ENCODE data around the gene TP53BP2.
"Not testable (repeated sequence)": the region's sequence is repeated elsewhere in the genome, so short reads cannot be mapped to it uniquely, and the experiment has no call there.

TP53BP2 gene

GRCh38 chr1:223856386-223856785 is 10.6 kb upstream of the TP53BP2 start:
- no peak for DNase-seq (ENCODE audit: low read depth in 2 of 2)

- no peak for DNase-seq (ENCODE audit: low read depth in 2 of 2)
These were observed 8.0 kb upstream of the TP53BP2 start for GRCh38 chr1:223853748-223854147.

GRCh38 chr1:223853275-223853674 is 7.5 kb upstream of the TP53BP2 start:
- no peak for DNase-seq (ENCODE audit: low read depth in 2 of 2)

GRCh38 chr1:223852337-223852736 is 6.6 kb upstream of the TP53BP2 start:
- DNase-seq (ENCODE audit: low read depth in 2 of 2): no peak

DNA sequence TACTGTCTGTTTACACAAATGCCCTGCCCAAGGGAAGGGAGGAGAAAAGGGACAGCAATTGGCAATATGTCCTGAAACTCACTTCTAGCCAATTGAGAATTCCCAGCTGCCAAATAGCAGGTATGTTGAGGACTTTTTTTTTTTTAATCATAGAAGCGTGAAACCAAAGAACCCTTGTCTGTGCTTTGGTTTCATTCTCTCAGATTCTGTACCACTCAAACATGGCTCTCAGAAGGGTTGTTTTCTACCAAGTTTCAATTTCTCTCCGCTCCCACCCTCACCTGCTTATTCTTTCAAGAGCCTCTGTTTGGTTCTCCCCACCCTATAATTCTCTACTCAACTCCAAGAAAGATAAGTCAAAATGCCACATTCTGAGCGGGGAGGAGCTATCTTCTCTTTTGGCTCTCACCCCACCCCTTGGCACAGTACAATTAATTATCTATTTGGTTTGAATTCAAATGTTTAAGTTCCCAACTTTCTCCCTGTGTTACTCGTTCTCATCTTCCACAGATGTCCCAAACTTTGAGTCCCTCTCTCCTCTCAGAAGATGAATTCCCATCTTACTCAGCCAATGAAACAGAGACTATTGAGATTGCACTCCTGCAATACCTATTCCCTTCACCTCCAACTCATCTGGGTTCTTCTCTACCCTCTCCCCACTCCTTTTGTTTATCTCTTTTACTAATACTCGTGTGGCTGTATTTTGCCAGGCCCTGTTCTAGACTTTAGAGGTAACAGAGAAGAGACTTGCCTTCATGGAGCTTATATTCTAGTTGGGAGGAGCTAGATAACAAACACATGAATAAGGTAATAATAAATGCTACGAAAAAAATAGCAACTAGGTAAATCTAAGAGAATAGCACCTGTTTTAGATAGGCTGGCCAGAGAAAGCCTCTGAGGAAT is 3.9 kb upstream of the TP53BP2 start:
- no peak for DNase-seq (ENCODE audit: low read depth in 2 of 2)

- no peak for DNase-seq (ENCODE audit: low read depth in 2 of 2)
These were observed 2.8 kb upstream of the TP53BP2 start for GRCh38 chr1:223848536-223848935.

GRCh38 chr1:223847781-223848345 is 2.1 kb upstream of the TP53BP2 start:
- DNase-seq (ENCODE audit: low read depth in 2 of 2): no peak

DNA sequence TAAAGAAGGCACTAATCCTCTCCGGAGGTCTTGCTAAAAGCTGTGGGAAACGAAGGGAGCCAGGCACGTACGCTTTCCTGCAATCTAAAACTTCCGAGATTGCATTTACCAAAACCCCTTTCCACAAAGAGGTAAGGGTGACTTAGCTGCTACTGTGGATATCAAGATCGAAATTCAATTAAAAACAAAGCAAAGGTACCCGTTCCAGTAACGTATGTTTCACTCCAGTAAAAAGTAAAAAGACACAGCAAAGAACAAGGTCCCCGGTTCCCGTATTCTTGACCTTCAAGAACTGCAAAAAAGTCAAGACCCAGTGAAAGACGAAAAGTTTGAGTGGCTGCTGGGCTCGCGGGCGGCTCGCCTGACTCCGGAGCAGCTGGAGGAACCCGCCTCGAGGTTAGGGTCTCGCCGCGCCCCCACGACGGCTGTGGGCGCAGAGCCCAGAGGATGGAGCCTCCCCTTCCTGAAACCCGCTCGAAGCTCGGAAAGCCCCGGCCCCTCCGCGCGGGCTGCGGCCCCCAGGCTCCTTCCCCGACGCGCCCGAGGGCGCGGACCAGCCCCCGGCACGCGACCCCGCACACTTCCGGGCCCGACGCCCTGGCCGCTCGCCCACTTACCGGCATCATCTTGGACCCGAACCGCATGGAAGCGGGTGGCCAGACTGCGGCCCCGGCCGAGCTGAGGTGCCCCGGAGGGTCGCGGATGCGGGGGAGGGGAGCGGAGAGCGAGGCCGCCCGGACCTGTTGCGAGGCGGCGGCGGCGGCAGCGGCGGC is 524 bp downstream of the TP53BP2 start:
- peak in 1 of 2 donors; percentile 40 for DNase-seq (ENCODE audit: low read depth in 2 of 2)

DNA sequence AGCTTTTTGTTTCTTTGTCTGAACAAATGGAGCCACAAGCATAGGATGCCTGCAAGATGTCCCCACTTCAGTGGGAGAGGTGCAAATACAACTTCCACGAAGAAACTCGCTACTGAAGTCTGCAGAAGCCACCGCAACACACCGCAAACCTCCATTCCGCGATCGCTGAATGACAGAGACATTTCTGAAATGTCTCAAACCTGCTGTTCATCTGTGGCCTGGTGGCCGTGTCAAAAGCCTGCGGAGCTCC is 1.0 kb downstream of the TP53BP2 start:
- DNase-seq (ENCODE audit: low read depth in 2 of 2): peak; percentile 29 to 59

DNA sequence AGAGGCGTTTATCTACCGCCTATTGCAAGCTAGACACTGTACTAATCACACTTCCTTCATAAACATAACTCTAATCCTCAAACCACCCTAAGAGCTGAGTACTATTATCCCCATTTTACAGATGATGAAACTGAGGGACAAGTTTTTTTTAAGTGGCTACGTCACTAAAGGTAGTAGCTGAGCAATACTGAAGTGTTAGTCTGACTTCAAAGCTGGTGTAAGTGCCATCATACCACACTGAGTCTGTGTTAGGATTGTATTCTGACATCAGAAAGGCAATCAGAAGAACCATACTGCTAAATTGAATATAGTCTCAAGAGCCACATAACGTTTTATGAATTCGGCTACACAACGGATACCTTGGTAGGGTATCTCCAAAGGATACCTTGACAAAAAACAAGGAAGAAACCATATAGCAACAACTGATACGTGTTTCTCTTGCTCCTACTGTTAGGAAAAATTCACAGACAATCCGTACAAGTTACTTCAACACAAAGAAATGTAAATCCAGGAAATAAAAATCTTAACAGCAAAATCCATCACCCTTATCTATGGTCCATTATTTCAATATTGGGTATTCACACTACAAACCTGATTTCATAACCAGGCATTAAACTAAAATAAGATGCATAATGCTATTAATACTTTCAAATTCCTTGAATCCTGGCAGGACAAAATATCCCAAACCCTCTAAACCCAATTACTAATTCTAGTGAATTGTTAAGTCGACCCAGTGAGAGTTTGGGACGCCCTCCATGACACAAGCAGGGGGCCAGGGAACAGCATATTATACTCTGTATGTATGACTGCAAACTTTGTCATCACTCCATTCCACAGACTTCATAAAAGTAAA is 1.6 kb downstream of the TP53BP2 start:
- DNase-seq (ENCODE audit: low read depth in 2 of 2): no peak

DNA sequence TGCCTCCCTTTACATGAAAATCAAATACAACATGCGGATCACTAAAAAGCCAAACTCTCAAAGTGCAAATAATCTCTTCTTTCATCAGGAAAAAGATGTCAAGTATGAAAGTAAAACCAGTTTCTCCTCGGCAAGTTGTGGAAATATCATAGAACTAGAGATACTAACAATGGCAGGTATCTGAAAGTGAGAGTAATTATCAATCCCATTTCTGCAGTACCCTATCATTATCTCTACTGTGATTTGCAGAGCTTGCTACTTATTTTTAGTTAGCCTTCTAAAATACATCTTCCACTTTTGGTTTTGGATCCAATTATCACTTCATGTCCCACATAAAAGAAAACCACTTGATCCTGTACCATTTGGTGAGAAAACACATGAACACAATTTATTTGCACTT is 3.0 kb downstream of the TP53BP2 start:
- no peak for DNase-seq (ENCODE audit: low read depth in 2 of 2)

DNA sequence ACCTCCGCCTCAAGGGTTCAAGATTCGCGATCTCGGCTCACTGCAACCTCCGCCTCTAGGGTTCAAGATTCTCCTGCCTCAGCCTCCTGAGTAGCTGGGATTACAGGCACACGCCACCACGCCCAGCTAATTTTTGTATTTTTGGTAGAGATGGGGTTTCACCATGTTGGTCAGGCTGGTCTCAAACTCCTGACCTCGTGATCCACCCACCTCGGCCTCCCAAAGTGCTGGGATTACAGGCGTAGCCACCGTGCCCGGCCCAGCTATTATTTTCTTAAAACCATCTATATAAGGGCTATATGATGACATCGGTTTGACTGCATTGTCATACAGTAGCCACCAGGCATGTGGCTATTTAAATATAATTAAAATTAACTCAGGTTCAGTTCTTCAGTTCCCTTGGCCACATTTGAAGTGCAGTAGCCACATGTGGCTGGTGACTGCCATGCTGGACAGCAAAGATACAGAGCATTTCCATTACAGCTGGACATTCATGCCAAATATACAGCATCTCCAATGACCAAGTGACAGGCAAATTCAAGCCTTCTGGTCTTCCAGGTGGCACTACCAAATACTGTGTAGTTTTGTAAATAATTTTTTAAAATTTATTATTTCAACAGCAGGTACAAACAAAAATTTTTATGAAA is 3.6 kb downstream of the TP53BP2 start:
- not testable (repeated sequence) for DNase-seq (ENCODE audit: low read depth in 2 of 2)

DNA sequence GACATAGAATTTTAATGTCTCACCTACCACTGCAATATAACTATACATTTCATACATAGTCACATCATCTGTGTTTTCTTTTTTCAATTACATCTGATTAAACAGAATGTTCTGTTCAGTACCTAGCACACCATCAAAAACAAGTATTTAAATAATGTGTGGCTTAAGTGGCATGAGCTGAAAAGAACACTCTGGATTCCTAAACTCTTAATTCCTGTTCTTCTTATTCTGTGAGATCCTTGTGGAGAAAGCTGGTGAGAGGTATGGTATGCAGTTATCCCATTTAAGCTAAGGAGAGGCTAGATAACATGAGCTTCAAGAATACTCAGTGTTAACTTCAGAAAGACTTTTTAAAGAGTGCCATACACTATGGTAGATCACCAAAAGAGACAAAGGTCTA is 5.5 kb downstream of the TP53BP2 start:
- DNase-seq (ENCODE audit: low read depth in 2 of 2): no peak

GRCh38 chr1:223838125-223838854 is 7.5 kb downstream of the TP53BP2 start:
- no peak for DNase-seq (ENCODE audit: low read depth in 2 of 2)

DNA sequence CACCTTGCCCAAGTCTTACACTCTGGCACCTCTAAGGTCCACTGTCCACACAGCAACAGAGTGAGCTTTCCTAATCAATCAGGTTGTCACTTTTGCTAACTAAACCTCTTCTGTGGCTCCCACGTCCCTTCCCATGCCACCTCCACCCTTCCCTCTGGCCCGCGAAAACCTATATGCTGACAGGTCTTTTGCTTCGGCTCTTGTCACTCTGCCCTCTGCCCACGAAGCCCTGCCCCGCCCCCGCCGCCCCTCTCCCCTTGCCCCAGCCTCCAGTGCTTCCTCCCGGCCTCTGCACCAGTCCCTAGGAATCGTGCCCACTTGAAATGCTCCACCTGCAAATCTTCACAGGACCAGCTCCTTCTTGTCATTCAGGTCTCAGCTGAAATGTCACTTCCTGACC is 8.1 kb downstream of the TP53BP2 start:
- DNase-seq (ENCODE audit: low read depth in 2 of 2): no peak

DNA sequence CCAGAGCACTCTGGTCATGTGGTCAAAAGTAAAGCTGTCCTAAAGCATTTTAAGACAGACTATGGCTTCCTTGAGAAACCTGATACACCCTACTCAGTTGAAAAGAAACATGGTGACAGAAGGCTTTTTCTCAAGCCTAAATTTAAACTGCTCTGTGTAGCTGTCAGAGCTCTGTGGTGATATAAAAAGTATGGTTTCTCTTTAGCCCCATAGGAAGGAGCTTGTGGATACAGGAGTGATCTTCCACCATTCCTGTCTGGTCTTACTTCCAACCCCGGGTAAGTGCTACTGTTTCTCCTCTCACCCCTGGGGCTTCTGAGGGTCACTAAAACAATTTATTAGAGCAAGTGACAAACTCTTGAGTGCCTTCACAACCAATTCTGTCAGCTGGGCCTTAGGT is 8.5 kb downstream of the TP53BP2 start:
- no peak for DNase-seq (ENCODE audit: low read depth in 2 of 2)

GRCh38 chr1:223836586-223836985 is 9.2 kb downstream of the TP53BP2 start:
- DNase-seq (ENCODE audit: low read depth in 2 of 2): no peak

DNA sequence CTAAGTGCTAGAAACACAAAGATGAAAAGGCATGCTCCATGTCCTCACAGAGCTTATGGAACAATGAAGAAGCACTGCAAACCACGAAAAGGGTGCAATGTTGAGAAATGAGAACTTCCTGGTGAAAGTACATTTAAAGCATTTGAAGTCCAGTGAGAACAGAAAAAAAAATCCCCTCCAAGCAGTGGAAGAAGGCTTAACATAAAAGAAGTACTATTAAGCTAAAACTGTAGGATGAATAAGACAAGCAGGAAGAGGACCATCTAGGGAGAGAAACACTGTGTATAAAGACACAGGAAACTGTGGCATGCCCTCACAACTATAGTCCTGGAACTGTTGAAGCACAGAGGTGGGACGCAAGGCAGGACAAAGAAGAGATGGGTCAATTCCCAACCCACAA is 10.0 kb downstream of the TP53BP2 start:
- no peak for DNase-seq (ENCODE audit: low read depth in 2 of 2)

- DNase-seq (ENCODE audit: low read depth in 2 of 2): no peak
These were observed 11.0 kb downstream of the TP53BP2 start for GRCh38 chr1:223834660-223835263.

GRCh38 chr1:223833948-223834347 is 11.8 kb downstream of the TP53BP2 start:
- DNase-seq (ENCODE audit: low read depth in 2 of 2): no peak

DNA sequence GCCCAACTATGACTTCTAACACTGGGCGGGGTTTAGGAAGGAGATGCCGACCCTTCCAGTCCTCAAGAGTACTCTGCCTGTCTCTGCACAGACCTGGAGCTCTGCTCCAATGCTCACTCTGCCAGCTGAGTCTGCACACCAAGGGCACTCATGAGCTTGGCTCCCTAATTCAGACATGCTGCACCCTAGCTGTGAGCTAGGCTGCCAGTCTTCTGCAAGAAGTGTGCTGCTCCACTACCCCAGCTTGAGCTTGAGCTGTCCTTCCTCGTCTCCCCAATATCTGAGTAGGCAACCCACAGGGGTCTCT is 13.2 kb downstream of the TP53BP2 start:
- no peak for DNase-seq (ENCODE audit: low read depth in 2 of 2)

Data from stimulated activated CD8-positive, alpha-beta memory T cell treated with anti-CD3 and anti-CD28 coated beads, Interleukin-2, amount 100 ng/mL, for 48 hours (primary cell).